ENCODE results near the gene VSTM2L. TPM values are rescaled to one million over a fixed set of nuclear protein-coding genes. Genes with fewer than 3 reads are reported as not detected.

The VSTM2L gene
- total and polyA plus RNA-seq, 2 of the 13 experiments (the other 11 are each of a cell fraction or from before 2014, with no cell fraction given), result not detected

DNA sequence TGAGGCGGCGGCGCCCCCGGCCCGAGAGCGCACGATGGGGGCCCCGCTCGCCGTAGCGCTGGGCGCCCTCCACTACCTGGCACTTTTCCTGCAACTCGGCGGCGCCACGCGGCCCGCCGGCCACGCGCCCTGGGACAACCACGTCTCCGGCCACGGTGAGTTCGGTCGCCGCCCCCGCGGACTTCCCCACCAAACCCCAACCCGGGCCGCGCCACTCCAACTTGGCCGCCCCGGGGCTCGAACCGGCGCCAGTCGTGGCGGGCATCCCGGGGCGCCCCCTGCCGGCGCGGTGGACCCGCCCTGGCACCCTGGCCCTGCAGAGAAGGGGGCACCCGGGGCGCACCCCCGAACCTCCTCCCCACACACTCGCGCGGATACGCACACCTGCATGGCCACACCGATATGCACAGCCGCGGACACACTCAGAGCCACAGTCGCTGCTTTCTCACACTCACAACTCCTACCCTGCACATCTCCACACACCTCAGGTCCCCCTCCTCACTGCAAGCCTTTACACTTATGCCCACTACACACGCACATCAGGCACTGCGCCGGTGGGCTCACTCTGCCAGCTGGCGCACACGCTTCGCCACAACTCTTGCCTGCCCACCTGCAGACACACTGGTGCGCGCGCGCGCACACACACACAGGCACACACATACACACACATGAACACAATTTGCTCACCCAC is 535 bp downstream of the VSTM2L start (continued):
- TF ChIP-seq, protein P1, sequence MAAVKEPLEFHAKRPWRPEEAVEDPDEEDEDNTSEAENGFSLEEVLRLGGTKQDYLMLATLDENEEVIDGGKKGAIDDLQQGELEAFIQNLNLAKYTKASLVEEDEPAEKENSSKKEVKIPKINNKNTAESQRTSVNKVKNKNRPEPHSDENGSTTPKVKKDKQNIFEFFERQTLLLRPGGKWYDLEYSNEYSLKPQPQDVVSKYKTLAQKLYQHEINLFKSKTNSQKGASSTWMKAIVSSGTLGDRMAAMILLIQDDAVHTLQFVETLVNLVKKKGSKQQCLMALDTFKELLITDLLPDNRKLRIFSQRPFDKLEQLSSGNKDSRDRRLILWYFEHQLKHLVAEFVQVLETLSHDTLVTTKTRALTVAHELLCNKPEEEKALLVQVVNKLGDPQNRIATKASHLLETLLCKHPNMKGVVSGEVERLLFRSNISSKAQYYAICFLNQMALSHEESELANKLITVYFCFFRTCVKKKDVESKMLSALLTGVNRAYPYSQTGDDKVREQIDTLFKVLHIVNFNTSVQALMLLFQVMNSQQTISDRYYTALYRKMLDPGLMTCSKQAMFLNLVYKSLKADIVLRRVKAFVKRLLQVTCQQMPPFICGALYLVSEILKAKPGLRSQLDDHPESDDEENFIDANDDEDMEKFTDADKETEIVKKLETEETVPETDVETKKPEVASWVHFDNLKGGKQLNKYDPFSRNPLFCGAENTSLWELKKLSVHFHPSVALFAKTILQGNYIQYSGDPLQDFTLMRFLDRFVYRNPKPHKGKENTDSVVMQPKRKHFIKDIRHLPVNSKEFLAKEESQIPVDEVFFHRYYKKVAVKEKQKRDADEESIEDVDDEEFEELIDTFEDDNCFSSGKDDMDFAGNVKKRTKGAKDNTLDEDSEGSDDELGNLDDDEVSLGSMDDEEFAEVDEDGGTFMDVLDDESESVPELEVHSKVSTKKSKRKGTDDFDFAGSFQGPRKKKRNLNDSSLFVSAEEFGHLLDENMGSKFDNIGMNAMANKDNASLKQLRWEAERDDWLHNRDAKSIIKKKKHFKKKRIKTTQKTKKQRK (IDR thresholded peaks at IDR 0.05; ENCODE audit: low read length), result no peak
- TF ChIP-seq, protein P2, sequence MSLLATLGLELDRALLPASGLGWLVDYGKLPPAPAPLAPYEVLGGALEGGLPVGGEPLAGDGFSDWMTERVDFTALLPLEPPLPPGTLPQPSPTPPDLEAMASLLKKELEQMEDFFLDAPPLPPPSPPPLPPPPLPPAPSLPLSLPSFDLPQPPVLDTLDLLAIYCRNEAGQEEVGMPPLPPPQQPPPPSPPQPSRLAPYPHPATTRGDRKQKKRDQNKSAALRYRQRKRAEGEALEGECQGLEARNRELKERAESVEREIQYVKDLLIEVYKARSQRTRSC (CRISPR knock-in tag; IDR thresholded peaks at IDR 0.05; ENCODE audit: low read depth), result no peak
- no peak for TF ChIP-seq YY1 (IDR thresholded peaks at IDR 0.05; ENCODE audit: insufficient read depth, insufficient replicate concordance, low read depth, low read length)
- TF ChIP-seq, protein P3, sequence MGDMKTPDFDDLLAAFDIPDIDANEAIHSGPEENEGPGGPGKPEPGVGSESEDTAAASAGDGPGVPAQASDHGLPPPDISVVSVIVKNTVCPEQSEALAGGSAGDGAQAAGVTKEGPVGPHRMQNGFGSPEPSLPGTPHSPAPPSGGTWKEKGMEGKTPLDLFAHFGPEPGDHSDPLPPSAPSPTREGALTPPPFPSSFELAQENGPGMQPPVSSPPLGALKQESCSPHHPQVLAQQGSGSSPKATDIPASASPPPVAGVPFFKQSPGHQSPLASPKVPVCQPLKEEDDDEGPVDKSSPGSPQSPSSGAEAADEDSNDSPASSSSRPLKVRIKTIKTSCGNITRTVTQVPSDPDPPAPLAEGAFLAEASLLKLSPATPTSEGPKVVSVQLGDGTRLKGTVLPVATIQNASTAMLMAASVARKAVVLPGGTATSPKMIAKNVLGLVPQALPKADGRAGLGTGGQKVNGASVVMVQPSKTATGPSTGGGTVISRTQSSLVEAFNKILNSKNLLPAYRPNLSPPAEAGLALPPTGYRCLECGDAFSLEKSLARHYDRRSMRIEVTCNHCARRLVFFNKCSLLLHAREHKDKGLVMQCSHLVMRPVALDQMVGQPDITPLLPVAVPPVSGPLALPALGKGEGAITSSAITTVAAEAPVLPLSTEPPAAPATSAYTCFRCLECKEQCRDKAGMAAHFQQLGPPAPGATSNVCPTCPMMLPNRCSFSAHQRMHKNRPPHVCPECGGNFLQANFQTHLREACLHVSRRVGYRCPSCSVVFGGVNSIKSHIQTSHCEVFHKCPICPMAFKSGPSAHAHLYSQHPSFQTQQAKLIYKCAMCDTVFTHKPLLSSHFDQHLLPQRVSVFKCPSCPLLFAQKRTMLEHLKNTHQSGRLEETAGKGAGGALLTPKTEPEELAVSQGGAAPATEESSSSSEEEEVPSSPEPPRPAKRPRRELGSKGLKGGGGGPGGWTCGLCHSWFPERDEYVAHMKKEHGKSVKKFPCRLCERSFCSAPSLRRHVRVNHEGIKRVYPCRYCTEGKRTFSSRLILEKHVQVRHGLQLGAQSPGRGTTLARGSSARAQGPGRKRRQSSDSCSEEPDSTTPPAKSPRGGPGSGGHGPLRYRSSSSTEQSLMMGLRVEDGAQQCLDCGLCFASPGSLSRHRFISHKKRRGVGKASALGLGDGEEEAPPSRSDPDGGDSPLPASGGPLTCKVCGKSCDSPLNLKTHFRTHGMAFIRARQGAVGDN (CRISPR knock-in tag; IDR thresholded peaks at IDR 0.05), result no peak
- no peak for TF ChIP-seq ZNF136 (CRISPR knock-in tag; IDR thresholded peaks at IDR 0.05; ENCODE audit: low read depth)
- TF ChIP-seq, protein P4, sequence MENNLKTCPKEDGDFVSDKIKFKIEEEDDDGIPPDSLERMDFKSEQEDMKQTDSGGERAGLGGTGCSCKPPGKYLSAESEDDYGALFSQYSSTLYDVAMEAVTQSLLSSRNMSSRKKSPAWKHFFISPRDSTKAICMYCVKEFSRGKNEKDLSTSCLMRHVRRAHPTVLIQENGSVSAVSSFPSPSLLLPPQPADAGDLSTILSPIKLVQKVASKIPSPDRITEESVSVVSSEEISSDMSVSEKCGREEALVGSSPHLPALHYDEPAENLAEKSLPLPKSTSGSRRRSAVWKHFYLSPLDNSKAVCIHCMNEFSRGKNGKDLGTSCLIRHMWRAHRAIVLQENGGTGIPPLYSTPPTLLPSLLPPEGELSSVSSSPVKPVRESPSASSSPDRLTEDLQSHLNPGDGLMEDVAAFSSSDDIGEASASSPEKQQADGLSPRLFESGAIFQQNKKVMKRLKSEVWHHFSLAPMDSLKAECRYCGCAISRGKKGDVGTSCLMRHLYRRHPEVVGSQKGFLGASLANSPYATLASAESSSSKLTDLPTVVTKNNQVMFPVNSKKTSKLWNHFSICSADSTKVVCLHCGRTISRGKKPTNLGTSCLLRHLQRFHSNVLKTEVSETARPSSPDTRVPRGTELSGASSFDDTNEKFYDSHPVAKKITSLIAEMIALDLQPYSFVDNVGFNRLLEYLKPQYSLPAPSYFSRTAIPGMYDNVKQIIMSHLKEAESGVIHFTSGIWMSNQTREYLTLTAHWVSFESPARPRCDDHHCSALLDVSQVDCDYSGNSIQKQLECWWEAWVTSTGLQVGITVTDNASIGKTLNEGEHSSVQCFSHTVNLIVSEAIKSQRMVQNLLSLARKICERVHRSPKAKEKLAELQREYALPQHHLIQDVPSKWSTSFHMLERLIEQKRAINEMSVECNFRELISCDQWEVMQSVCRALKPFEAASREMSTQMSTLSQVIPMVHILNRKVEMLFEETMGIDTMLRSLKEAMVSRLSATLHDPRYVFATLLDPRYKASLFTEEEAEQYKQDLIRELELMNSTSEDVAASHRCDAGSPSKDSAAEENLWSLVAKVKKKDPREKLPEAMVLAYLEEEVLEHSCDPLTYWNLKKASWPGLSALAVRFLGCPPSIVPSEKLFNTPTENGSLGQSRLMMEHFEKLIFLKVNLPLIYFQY (CRISPR knock-in tag; IDR thresholded peaks at IDR 0.05; ENCODE audit: borderline replicate concordance), result no peak
- TF ChIP-seq ZNF724P (CRISPR knock-in tag; IDR thresholded peaks at IDR 0.05; ENCODE audit: borderline replicate concordance), result no peak
- peak; percentile 33; the same call in 1 of the 2 replicates for TF ChIP-seq ZNF83 (CRISPR knock-in tag; IDR thresholded peaks at IDR 0.05; ENCODE audit: borderline replicate concordance)
- TF ChIP-seq ZNF567 (CRISPR knock-in tag; IDR thresholded peaks at IDR 0.05; ENCODE audit: borderline replicate concordance), result 0 out of 2 replicates have a peak, but pooled peaks have one; percentile 40
- TF ChIP-seq NFYC (CRISPR knock-in tag; IDR thresholded peaks at IDR 0.05), result no peak
- TF ChIP-seq, protein P5, sequence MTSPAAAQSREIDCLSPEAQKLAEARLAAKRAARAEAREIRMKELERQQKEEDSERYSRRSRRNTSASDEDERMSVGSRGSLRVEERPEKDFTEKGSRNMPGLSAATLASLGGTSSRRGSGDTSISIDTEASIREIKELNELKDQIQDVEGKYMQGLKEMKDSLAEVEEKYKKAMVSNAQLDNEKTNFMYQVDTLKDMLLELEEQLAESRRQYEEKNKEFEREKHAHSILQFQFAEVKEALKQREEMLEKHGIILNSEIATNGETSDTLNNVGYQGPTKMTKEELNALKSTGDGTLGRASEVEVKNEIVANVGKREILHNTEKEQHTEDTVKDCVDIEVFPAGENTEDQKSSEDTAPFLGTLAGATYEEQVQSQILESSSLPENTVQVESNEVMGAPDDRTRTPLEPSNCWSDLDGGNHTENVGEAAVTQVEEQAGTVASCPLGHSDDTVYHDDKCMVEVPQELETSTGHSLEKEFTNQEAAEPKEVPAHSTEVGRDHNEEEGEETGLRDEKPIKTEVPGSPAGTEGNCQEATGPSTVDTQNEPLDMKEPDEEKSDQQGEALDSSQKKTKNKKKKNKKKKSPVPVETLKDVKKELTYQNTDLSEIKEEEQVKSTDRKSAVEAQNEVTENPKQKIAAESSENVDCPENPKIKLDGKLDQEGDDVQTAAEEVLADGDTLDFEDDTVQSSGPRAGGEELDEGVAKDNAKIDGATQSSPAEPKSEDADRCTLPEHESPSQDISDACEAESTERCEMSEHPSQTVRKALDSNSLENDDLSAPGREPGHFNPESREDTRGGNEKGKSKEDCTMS (CRISPR knock-in tag; conservative IDR thresholded peaks at IDR 0.05), result no peak
- TF ChIP-seq SRF (IDR thresholded peaks at IDR 0.05; ENCODE audit: low read depth, low read length), result no peak

All from HepG2 (cell line).